Osteocyte (in vitro differentiated cells): ENCODE data around the gene CCDC181. TPM values are rescaled to one million over a fixed set of nuclear protein-coding genes. Genes with fewer than 3 reads are reported as not detected.
"Not testable (repeated sequence)": the region's sequence is repeated elsewhere in the genome, so short reads cannot be mapped to it uniquely, and the experiment has no call there.

Experiments
- DNase-seq: peaks from one replicate; pipeline ENCODE4 v3.0.0; 2021; ENCODE audit warnings: mixed read lengths; ENCODE audit not compliant: unreplicated experiment; ENCODE audit errors: extremely low spot score
- H3K27ac Mint-ChIP-seq: one replicate; pipeline ENCODE4 v1.8.0; 2021; ENCODE audit warnings: mild to moderate bottlenecking, mixed read lengths; ENCODE audit not compliant: unreplicated experiment
- H3K27me3 Mint-ChIP-seq: one replicate; pipeline ENCODE4 v1.8.0; 2021; ENCODE audit warnings: mixed read lengths; ENCODE audit not compliant: unreplicated experiment
- H3K36me3 Mint-ChIP-seq: one replicate; pipeline ENCODE4 v1.8.0; 2021; ENCODE audit warnings: mixed read lengths; ENCODE audit not compliant: unreplicated experiment
- H3K4me1 Mint-ChIP-seq: one replicate; pipeline ENCODE4 v1.8.0; 2021; ENCODE audit warnings: mixed read lengths; ENCODE audit not compliant: unreplicated experiment
- H3K4me3 Mint-ChIP-seq: one replicate; pipeline ENCODE4 v1.8.0; 2021; ENCODE audit warnings: mild to moderate bottlenecking, moderate library complexity, mixed read lengths; ENCODE audit not compliant: unreplicated experiment
- H3K9me3 Mint-ChIP-seq: one replicate; pipeline ENCODE4 v1.8.0; 2021; ENCODE audit warnings: mixed read lengths; ENCODE audit not compliant: unreplicated experiment
- CTCF ChIP-seq: fragments of 200-600 bp; sonication (generic); IDR thresholded peaks from 2 replicates; pipeline ENCODE4 v1.5.0; 2021; ENCODE audit warnings: antibody characterized with exemption, mild to moderate bottlenecking, moderate library complexity
- total RNA-seq: library from RNA; stranded (reverse); gene quantifications from 2 replicates; pipeline ENCODE4 v1.2.1, GENCODE V29; 2021

The CCDC181 gene
- total RNA-seq, 1 donor from 2014 or later: 0.54 TPM

GRCh38 chr1:169443923-169444322 lies 16.6 kb upstream of the CCDC181 start:
- Mint-ChIP-seq H3K36me3 (no peaks in the 10 kb centered on the region), H3K27ac (no peak overlapping the region), H3K9me3 (no peaks in the 10 kb centered on the region), H3K4me3 (no peak overlapping the region), H3K27me3 (peaks cover 55% of the 10 kb centered on the region), H3K4me1 (no peaks in the 10 kb centered on the region)
- DNase-seq: no peak
- no peak for TF ChIP-seq CTCF

- Mint-ChIP-seq H3K27ac (no peak overlapping the region), H3K4me1 (peaks cover 12% of the 10 kb centered on the region), H3K36me3 (no peaks in the 10 kb centered on the region), H3K4me3 (peak overlapping the region; percentile 97), H3K9me3 (peaks cover 7% of the 10 kb centered on the region), H3K27me3 (peaks cover 43% of the 10 kb centered on the region)
- TF ChIP-seq CTCF: no peak
- no peak for DNase-seq
Observed at GRCh38 chr1:169426174-169426705, 1.0 kb downstream of the CCDC181 start.

- Mint-ChIP-seq H3K9me3 (no peaks in the 10 kb centered on the region), H3K27ac (no peak overlapping the region), H3K36me3 (no peaks in the 10 kb centered on the region), H3K27me3 (peaks cover 11% of the 10 kb centered on the region), H3K4me1 (no peaks in the 10 kb centered on the region), H3K4me3 (no peak overlapping the region)
- no peak for DNase-seq
- TF ChIP-seq CTCF: no peak
Observed at GRCh38 chr1:169421309-169421708, 6.0 kb downstream of the CCDC181 start.

- Mint-ChIP-seq H3K27ac (no peak overlapping the region), H3K4me3 (no peak overlapping the region), H3K36me3 (peaks cover 3% of the 10 kb centered on the region), H3K27me3 (peaks cover 3% of the 10 kb centered on the region), H3K9me3 (peaks cover 13% of the 10 kb centered on the region), H3K4me1 (no peaks in the 10 kb centered on the region)
- no peak for DNase-seq
- no peak for TF ChIP-seq CTCF
Observed at GRCh38 chr1:169414952-169415351, 12.3 kb downstream of the CCDC181 start.

GRCh38 chr1:169408340-169408739 lies 18.9 kb downstream of the CCDC181 start:
- not testable (repeated sequence) for H3K36me3 Mint-ChIP-seq, H3K27ac Mint-ChIP-seq, H3K27me3 Mint-ChIP-seq, DNase-seq, H3K4me3 Mint-ChIP-seq, H3K4me1 Mint-ChIP-seq
- H3K9me3 Mint-ChIP-seq: peaks cover 49% of the 10 kb centered on the region

DNA sequence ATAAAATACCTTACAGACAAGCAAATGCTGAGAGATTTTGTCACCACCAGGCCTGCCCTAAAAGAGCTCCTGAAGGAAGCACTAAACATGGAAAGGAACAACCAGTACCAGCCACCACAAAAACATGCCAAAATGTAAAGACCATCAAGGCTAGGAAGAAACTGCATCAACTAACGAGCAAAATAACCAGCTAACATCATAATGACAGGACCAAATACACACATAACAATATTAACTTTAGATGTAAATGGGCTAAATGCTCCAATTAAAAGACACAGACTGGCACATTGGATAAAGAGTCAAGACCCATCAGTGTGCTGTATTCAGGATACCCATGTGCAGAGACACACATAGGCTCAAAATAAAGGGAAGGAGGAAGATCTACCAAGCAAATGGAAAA lies 24.7 kb downstream of the CCDC181 start:
- not testable (repeated sequence) for H3K27me3 Mint-ChIP-seq, H3K4me3 Mint-ChIP-seq, H3K27ac Mint-ChIP-seq, DNase-seq, H3K4me1 Mint-ChIP-seq
- peaks cover 12% of the 10 kb centered on the region for H3K36me3 Mint-ChIP-seq
- peaks cover 39% of the 10 kb centered on the region for H3K9me3 Mint-ChIP-seq
